OCI-LY1 (cell line): ENCODE data around the gene LUZP1.

Experiments
- H2AFZ ChIP-seq: fragments of 200-600 bp; sonication (generic), shearing (Covaris generic); 2 replicates; pipeline ENCODE4 v1.6.0; 2014; ENCODE audit warnings: antibody characterized with exemption, mild to moderate bottlenecking, low read length
- H3F3A ChIP-seq: fragments of 200-600 bp; sonication (generic), shearing (Covaris generic); 2 replicates; pipeline ENCODE4 v1.6.0; 2014; ENCODE audit warnings: mild to moderate bottlenecking, antibody characterized with exemption, low read length, moderate library complexity; ENCODE audit not compliant: insufficient read depth
- H3K27ac ChIP-seq: fragments of 200-600 bp; sonication (generic); 2 replicates; pipeline ENCODE4 v1.5.1; 2014; ENCODE audit warnings: low read length, mixed run types, mild to moderate bottlenecking, low read depth; ENCODE audit not compliant: poor library complexity, severe bottlenecking
- H3K27me3 ChIP-seq: fragments of 200-600 bp; sonication (generic); 2 replicates; pipeline ENCODE4 v1.6.0; 2014; ENCODE audit warnings: antibody characterized with exemption, mild to moderate bottlenecking, low read length, moderate library complexity; ENCODE audit not compliant: insufficient read depth
- H3K36me3 ChIP-seq: fragments of 200-600 bp; sonication (generic); 2 replicates; pipeline ENCODE4 v1.6.1; 2014; ENCODE audit warnings: mild to moderate bottlenecking, antibody characterized with exemption, low read length, moderate library complexity, mixed read lengths; ENCODE audit not compliant: insufficient read depth
- H3K4me1 ChIP-seq: fragments of 200-600 bp; sonication (generic); 2 replicates; pipeline ENCODE4 v1.5.1; 2014; ENCODE audit warnings: mild to moderate bottlenecking, low read length, moderate library complexity; ENCODE audit not compliant: insufficient read depth, severe bottlenecking
- H3K4me2 ChIP-seq: fragments of 200-600 bp; sonication (generic), shearing (Covaris generic); 2 replicates; pipeline ENCODE4 v1.6.1; 2014; ENCODE audit warnings: low read length
- H3K4me3 ChIP-seq: fragments of 200-600 bp; sonication (generic); 2 replicates; pipeline ENCODE4 v1.5.1; 2014; ENCODE audit warnings: low read length, low read depth, mild to moderate bottlenecking, mixed read lengths; ENCODE audit not compliant: poor library complexity, severe bottlenecking
- H3K79me2 ChIP-seq: fragments of 200-600 bp; shearing (Covaris generic); 2 replicates; pipeline ENCODE4 v1.6.1; 2016; ENCODE audit warnings: mixed run types, low read length, mixed read lengths; ENCODE audit not compliant: insufficient read depth
- H3K9ac ChIP-seq: fragments of 200-600 bp; sonication (generic), shearing (Covaris generic); 2 replicates; pipeline ENCODE4 v1.6.1; 2014; ENCODE audit warnings: mild to moderate bottlenecking, low read length, mixed read lengths
- H3K9me2 ChIP-seq: fragments of 200-600 bp; sonication (generic), shearing (Covaris generic); 2 replicates; pipeline ENCODE4 v1.6.1; 2014; ENCODE audit warnings: low read depth, mild to moderate bottlenecking, low read length, mixed read lengths
- H3K9me3 ChIP-seq: fragments of 200-600 bp; shearing (Covaris generic); 2 replicates; pipeline ENCODE4 v1.6.1; 2014; ENCODE audit warnings: low read length, mixed read lengths
- H4K20me1 ChIP-seq: fragments of 200-600 bp; sonication (generic), shearing (Covaris generic); 2 replicates; pipeline ENCODE4 v1.6.0; 2016; ENCODE audit warnings: mild to moderate bottlenecking, low read length; ENCODE audit not compliant: insufficient read depth
- CTCF ChIP-seq: fragments of 200-600 bp; sonication (generic), shearing (Covaris generic); IDR thresholded peaks from 2 replicates; pipeline ENCODE4 v1.5.1; 2017; ENCODE audit warnings: mild to moderate bottlenecking, antibody characterized with exemption, low read length, moderate library complexity, mixed read lengths
- EZH2 ChIP-seq: fragments of 200-600 bp; sonication (generic), shearing (Covaris generic); IDR thresholded peaks from 2 replicates; pipeline ENCODE4 v1.8.0; 2017; ENCODE audit warnings: borderline replicate concordance, mixed run types, mild to moderate bottlenecking, antibody characterized with exemption, low read length, moderate library complexity, mixed read lengths

LUZP1 gene

GRCh38 chr1:23150125-23150524, 18.5 kb downstream of the LUZP1 start:
- Histone ChIP-seq H3K9me2 (no peaks in the 10 kb centered on the region), H3F3A (no peaks in the 10 kb centered on the region), H4K20me1 (no peaks in the 10 kb centered on the region), H3K4me2 (no peak overlapping the region), H3K27ac (no peak overlapping the region), H3K27me3 (peaks cover 6% of the 10 kb centered on the region; the same call in 1 of the 2 replicates), H3K79me2 (no peaks in the 10 kb centered on the region), H3K4me3 (no peak overlapping the region), H3K9me3 (no peaks in the 10 kb centered on the region), H3K9ac (no peak overlapping the region), H2AFZ (no peak overlapping the region), H3K4me1 (no peaks in the 10 kb centered on the region), H3K36me3 (no peaks in the 10 kb centered on the region)
- TF ChIP-seq EZH2 (no peak), CTCF (no peak)

- peaks cover 5% of the 10 kb centered on the region; the same call in 1 of the 2 replicates for H3K27me3 ChIP-seq
- no peaks in the 10 kb centered on the region for H3K4me1 ChIP-seq
- no peaks in the 10 kb centered on the region for H4K20me1 ChIP-seq
- no peaks in the 10 kb centered on the region for H3K9me3 ChIP-seq
- H3K4me3 ChIP-seq: no peak overlapping the region
- no peaks in the 10 kb centered on the region for H3K9me2 ChIP-seq
- H3F3A ChIP-seq: no peaks in the 10 kb centered on the region
- no peak overlapping the region for H3K27ac ChIP-seq
- TF ChIP-seq EZH2: no peak
- no peak for TF ChIP-seq CTCF
- H3K9ac ChIP-seq: no peak overlapping the region
- H3K4me2 ChIP-seq: no peak overlapping the region
- no peaks in the 10 kb centered on the region for H3K36me3 ChIP-seq
- H2AFZ ChIP-seq: no peak overlapping the region
- H3K79me2 ChIP-seq: no peaks in the 10 kb centered on the region
These were observed 19.5 kb downstream of the LUZP1 start for GRCh38 chr1:23149114-23149513.

- Histone ChIP-seq H3K9me3 (no peaks in the 10 kb centered on the region), H3F3A (no peaks in the 10 kb centered on the region), H3K4me3 (no peak overlapping the region), H3K4me2 (no peak overlapping the region), H3K27ac (no peak overlapping the region), H3K36me3 (no peaks in the 10 kb centered on the region), H3K79me2 (no peaks in the 10 kb centered on the region), H3K4me1 (no peaks in the 10 kb centered on the region), H2AFZ (no peak overlapping the region), H4K20me1 (no peaks in the 10 kb centered on the region), H3K27me3 (no peaks in the 10 kb centered on the region), H3K9me2 (no peaks in the 10 kb centered on the region), H3K9ac (no peak overlapping the region)
- TF ChIP-seq CTCF (no peak), EZH2 (no peak)
These were observed 20.6 kb downstream of the LUZP1 start for GRCh38 chr1:23148084-23148483.
